PC-9 (cell line): ENCODE data around the gene RADIL. TPM values are rescaled to one million over a fixed set of nuclear protein-coding genes. Genes with fewer than 3 reads are reported as not detected.

Experiments
- BruUV-seq: library from RNA; stranded (reverse); fragments of 400-500 nt; replicated peaks from 2 replicates; lab custom pipeline; 2021; lab: Mats Ljungman, UMichigan
- CTCF ChIA-PET: fragments of 300-600 bp; sonication (Branson Sonifier 250); formaldehyde crosslinking; loops from one replicate; lab custom pipeline; 2022; ENCODE audit warnings: antibody characterized with exemption; lab: Charles Lee
- POLR2A ChIA-PET: fragments of 300-600 bp; sonication (Branson Sonifier 250); formaldehyde crosslinking; loops from one replicate; lab custom pipeline; 2022; ENCODE audit warnings: antibody characterized with exemption; ENCODE audit not compliant: unreplicated experiment; lab: Charles Lee
- DNase-seq, 2 experiments: peaks; one replicate each; pipeline versions ENCODE4 v3.0.0 to v3.0.0-alpha.2; 2015 to 2022; ENCODE audit warnings: mixed read lengths in 1 of 2
- H2AFZ ChIP-seq: fragments of 200-600 bp; sonication (generic); 2 replicates; pipeline ENCODE4 v1.8.1; 2017; ENCODE audit warnings: antibody characterized with exemption
- H3F3A ChIP-seq: fragments of 200-600 bp; sonication (generic); 2 replicates; pipeline ENCODE4 v1.8.1; 2017; ENCODE audit warnings: antibody characterized with exemption, mild to moderate bottlenecking, low read depth; ENCODE audit not compliant: insufficient read depth
- H3K27ac ChIP-seq: fragments of 200-600 bp; sonication (generic); 2 replicates; pipeline ENCODE4 v1.6.1; 2016; ENCODE audit warnings: mixed run types
- H3K27me3 ChIP-seq: fragments of 200-600 bp; sonication (generic); 2 replicates; pipeline ENCODE4 v1.6.1; 2016; ENCODE audit warnings: low read depth, mixed run types; ENCODE audit not compliant: insufficient read depth
- H3K36me3 ChIP-seq: fragments of 200-600 bp; sonication (generic); 2 replicates; pipeline ENCODE4 v1.6.1; 2016; ENCODE audit warnings: low read depth, mixed run types
- H3K4me1 ChIP-seq: fragments of 200-600 bp; sonication (generic); replicated peaks from 2 replicates; pipeline ENCODE4 v1.6.1; 2016; ENCODE audit warnings: mixed run types; ENCODE audit not compliant: insufficient read depth
- H3K4me2 ChIP-seq: fragments of 200-600 bp; sonication (generic); 2 replicates; pipeline ENCODE4 v1.6.1; 2017; ENCODE audit warnings: mixed run types
- H3K4me3 ChIP-seq: fragments of 200-600 bp; sonication (generic); 2 replicates; pipeline ENCODE4 v1.6.1; 2016; ENCODE audit warnings: mixed run types
- H3K79me2 ChIP-seq: fragments of 200-600 bp; sonication (generic); 2 replicates; pipeline ENCODE4 v1.6.1; 2017; ENCODE audit warnings: low read depth, mixed run types
- H3K9me2 ChIP-seq: fragments of 200-600 bp; sonication (generic); 2 replicates; pipeline ENCODE4 v1.8.1; 2017; ENCODE audit warnings: mild to moderate bottlenecking; ENCODE audit not compliant: insufficient read depth
- H3K9me3 ChIP-seq: fragments of 200-600 bp; sonication (generic); 2 replicates; pipeline ENCODE4 v1.8.1; 2016; ENCODE audit warnings: low read depth; ENCODE audit not compliant: insufficient read depth
- H4K20me1 ChIP-seq: fragments of 200-600 bp; sonication (generic); 2 replicates; pipeline ENCODE4 v1.8.1; 2017; ENCODE audit not compliant: insufficient read depth
- CTCF ChIP-seq: fragments of 200-600 bp; sonication (generic); conservative IDR thresholded peaks from 2 replicates; pipeline ENCODE4 v1.6.1; 2017; ENCODE audit warnings: mixed run types, antibody characterized with exemption, mild to moderate bottlenecking, moderate library complexity
- EZH2 ChIP-seq: fragments of 200-600 bp; sonication (generic); IDR thresholded peaks from 2 replicates; pipeline ENCODE4 v1.8.0; 2017; ENCODE audit warnings: antibody characterized with exemption, low read depth
- intact Hi-C: fragments of 100-400 bp; cut with micrococcal nuclease; formaldehyde crosslinking; loops from one replicate; pipeline ENCODE4 v1.10.0; 2022; ENCODE audit not compliant: unreplicated experiment
- total RNA-seq: library from RNA; stranded (reverse); gene quantifications from 2 replicates; pipeline ENCODE4 v1.2.3, GENCODE V29; 2021

The RADIL gene
- total RNA-seq, 1 experiment from 2014 or later, result 0.35 TPM

GRCh38 chr7:4876586-4876985 lies 6.9 kb downstream of the RADIL start:
- no TSS peak for BruUV-seq
- CTCF ChIA-PET, result no interaction called here
- no peak overlapping the region for H2AFZ ChIP-seq
- no peak overlapping the region for H3K4me3 ChIP-seq
- DNase-seq, result no peak
- no peak overlapping the region for H3K27ac ChIP-seq
- no peaks in the 10 kb centered on the region for H3K9me3 ChIP-seq
- H4K20me1 ChIP-seq, result no peaks in the 10 kb centered on the region
- intact Hi-C loops, result no loop called here
- H3K36me3 ChIP-seq, result no peaks in the 10 kb centered on the region
- no peaks in the 10 kb centered on the region for H3K4me1 ChIP-seq
- POLR2A ChIA-PET, result no interaction called here
- no peak overlapping the region for H3K4me2 ChIP-seq
- TF ChIP-seq CTCF, result no peak
- no peak for TF ChIP-seq EZH2
- H3F3A ChIP-seq, result no peaks in the 10 kb centered on the region
- H3K9me2 ChIP-seq, result no peaks in the 10 kb centered on the region
- peaks cover 89% of the 10 kb centered on the region for H3K27me3 ChIP-seq
- H3K79me2 ChIP-seq, result no peaks in the 10 kb centered on the region

- POLR2A ChIA-PET, result no interaction called here
- H3F3A ChIP-seq, result no peaks in the 10 kb centered on the region
- no peaks in the 10 kb centered on the region for H3K9me3 ChIP-seq
- no TSS peak for BruUV-seq
- no peaks in the 10 kb centered on the region for H3K9me2 ChIP-seq
- no peaks in the 10 kb centered on the region for H3K79me2 ChIP-seq
- no peak overlapping the region for H3K4me3 ChIP-seq
- TF ChIP-seq CTCF, result no peak
- CTCF ChIA-PET, result no interaction called here
- DNase-seq, result no peak
- intact Hi-C loops, result no loop called here
- H2AFZ ChIP-seq, result no peak overlapping the region
- no peak overlapping the region for H3K4me2 ChIP-seq
- no peaks in the 10 kb centered on the region for H4K20me1 ChIP-seq
- peaks cover 97% of the 10 kb centered on the region for H3K27me3 ChIP-seq
- H3K4me1 ChIP-seq, result no peaks in the 10 kb centered on the region
- no peaks in the 10 kb centered on the region for H3K36me3 ChIP-seq
- no peak overlapping the region for H3K27ac ChIP-seq
Observed at GRCh38 chr7:4875391-4875790, 8.1 kb downstream of the RADIL start.

GRCh38 chr7:4873071-4873944 lies 10.2 kb downstream of the RADIL start:
- intact Hi-C loops, result no loop called here
- Histone ChIP-seq H3K27ac (no peak overlapping the region), H3K9me3 (no peaks in the 10 kb centered on the region), H3K79me2 (no peaks in the 10 kb centered on the region), H3F3A (no peaks in the 10 kb centered on the region), H3K27me3 (peaks cover 97% of the 10 kb centered on the region), H3K4me2 (no peak overlapping the region), H2AFZ (no peak overlapping the region), H3K9me2 (no peaks in the 10 kb centered on the region), H3K4me1 (no peaks in the 10 kb centered on the region), H3K36me3 (no peaks in the 10 kb centered on the region), H4K20me1 (no peaks in the 10 kb centered on the region), H3K4me3 (no peak overlapping the region)
- BruUV-seq, result no TSS peak
- CTCF ChIA-PET, result no interaction called here
- TF ChIP-seq CTCF, result no peak
- TF ChIP-seq EZH2, result no peak
- DNase-seq, result no peak
- POLR2A ChIA-PET, result no interaction called here
